Testis (tissue), 2 donors: Measurements from ENCODE around the gene ESPN.

Source experiments
- POLR2A ChIP-seq: fragments of 450-650 bp; IDR thresholded peaks from one replicate; pipeline ENCODE4 v1.6.1; 2017; ENCODE audit warnings: antibody characterized with exemption, mild to moderate bottlenecking, moderate library complexity
- TF ChIP-seq, protein P1 (sequence below), 3 experiments: fragments of 450-650 bp in 2 of 3; fragments of 200-600 bp in 1 of 3; sonication (generic) in 1 of 3; IDR thresholded peaks; one replicate each; pipeline ENCODE4 v1.5.1; 2016 to 2019; ENCODE audit warnings: antibody characterized with exemption in 3 of 3, mild to moderate bottlenecking in 2 of 3, moderate library complexity in 1 of 3

DNA sequence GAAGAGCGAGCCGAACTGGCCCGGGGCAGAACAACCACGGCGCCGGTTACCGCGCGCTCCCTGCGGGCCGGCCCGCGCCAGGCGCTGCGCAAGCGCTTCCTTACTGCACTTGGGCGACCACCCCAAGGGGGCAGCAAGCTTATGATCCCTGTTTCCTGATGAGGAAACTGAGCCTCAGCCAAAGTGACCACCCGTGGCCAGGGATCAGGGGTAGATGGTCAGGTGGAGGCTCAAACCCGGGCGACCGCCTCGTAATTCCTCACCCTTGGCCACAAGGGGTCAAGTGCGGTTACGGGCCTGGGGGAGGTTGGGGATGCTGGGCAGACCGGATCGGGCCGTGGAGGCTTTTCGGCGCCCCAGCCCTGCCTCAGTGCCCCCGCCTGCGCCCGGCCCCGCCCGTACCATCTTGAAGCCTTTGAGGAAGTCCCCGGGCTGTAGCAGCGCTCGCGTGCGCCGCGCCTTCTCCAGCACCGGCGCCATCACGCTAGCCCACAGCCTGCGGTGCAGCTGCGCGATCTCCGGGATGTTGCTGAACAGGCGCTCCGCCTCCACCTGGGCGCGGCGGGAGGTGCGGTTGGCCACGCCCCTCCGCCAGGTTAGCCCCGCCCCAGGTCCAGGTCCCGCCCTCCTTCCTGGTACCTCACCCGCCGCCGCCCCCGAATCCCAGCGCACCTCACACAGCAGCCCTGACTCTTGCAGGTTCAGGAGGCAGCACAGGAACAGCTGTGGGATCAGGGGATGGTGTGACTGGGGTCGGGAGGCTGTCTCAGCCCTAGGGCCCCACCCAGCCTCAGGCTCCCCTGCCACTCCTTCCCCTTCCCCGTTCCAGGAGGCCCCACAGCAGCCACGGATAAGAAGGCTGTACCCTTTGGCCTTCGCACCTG, 46.8 kb downstream of the ESPN start:
- TF ChIP-seq, protein P1, sequence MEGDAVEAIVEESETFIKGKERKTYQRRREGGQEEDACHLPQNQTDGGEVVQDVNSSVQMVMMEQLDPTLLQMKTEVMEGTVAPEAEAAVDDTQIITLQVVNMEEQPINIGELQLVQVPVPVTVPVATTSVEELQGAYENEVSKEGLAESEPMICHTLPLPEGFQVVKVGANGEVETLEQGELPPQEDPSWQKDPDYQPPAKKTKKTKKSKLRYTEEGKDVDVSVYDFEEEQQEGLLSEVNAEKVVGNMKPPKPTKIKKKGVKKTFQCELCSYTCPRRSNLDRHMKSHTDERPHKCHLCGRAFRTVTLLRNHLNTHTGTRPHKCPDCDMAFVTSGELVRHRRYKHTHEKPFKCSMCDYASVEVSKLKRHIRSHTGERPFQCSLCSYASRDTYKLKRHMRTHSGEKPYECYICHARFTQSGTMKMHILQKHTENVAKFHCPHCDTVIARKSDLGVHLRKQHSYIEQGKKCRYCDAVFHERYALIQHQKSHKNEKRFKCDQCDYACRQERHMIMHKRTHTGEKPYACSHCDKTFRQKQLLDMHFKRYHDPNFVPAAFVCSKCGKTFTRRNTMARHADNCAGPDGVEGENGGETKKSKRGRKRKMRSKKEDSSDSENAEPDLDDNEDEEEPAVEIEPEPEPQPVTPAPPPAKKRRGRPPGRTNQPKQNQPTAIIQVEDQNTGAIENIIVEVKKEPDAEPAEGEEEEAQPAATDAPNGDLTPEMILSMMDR (IDR thresholded peaks at IDR 0.05), result no peak
- no peak for TF ChIP-seq POLR2A
